Retinal pigment epithelial cell (primary cell): ENCODE data around the gene ANKS1B.
A peak's percentile ranks its signal among the peaks of the same experiment; 100 is the strongest.

Source experiments
- DNase-seq: peaks from one replicate; pipeline ENCODE4 v3.0.0-alpha.2; 2010; ENCODE audit warnings: low read depth
- H3K4me3 ChIP-seq: 2 replicates; pipeline ENCODE4 v1.5.1; 2011; ENCODE audit warnings: mild to moderate bottlenecking, low read length, control low read depth, moderate library complexity
- TF ChIP-seq, protein P1 (sequence below): conservative IDR thresholded peaks from 2 replicates; pipeline ENCODE4 v1.5.1; 2011; ENCODE audit warnings: low read depth, low read length, control low read depth, inconsistent platforms

The ANKS1B gene

DNA sequence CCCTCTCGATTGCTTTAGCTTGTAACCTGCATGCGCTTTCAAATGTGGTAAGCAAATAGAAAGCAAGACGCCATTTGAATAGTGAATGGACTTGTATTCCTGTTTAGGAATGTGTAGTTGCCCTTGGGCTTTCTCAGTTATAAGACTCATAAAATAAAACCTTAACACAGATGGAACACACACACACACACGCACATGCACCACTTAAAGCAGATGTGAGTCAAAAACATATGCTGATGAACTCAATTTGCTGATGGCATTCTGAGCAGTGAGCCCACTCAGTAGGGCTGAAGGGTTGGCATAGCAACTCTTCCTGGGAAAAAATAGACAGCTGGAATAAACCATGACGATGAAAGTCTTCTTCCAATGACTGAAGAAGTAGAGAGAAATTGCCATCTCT is 979.1 kb downstream of the ANKS1B start:
- TF ChIP-seq, protein P1, sequence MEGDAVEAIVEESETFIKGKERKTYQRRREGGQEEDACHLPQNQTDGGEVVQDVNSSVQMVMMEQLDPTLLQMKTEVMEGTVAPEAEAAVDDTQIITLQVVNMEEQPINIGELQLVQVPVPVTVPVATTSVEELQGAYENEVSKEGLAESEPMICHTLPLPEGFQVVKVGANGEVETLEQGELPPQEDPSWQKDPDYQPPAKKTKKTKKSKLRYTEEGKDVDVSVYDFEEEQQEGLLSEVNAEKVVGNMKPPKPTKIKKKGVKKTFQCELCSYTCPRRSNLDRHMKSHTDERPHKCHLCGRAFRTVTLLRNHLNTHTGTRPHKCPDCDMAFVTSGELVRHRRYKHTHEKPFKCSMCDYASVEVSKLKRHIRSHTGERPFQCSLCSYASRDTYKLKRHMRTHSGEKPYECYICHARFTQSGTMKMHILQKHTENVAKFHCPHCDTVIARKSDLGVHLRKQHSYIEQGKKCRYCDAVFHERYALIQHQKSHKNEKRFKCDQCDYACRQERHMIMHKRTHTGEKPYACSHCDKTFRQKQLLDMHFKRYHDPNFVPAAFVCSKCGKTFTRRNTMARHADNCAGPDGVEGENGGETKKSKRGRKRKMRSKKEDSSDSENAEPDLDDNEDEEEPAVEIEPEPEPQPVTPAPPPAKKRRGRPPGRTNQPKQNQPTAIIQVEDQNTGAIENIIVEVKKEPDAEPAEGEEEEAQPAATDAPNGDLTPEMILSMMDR = no peak
- H3K4me3 ChIP-seq = no peak overlapping the region
- DNase-seq = no peak

DNA sequence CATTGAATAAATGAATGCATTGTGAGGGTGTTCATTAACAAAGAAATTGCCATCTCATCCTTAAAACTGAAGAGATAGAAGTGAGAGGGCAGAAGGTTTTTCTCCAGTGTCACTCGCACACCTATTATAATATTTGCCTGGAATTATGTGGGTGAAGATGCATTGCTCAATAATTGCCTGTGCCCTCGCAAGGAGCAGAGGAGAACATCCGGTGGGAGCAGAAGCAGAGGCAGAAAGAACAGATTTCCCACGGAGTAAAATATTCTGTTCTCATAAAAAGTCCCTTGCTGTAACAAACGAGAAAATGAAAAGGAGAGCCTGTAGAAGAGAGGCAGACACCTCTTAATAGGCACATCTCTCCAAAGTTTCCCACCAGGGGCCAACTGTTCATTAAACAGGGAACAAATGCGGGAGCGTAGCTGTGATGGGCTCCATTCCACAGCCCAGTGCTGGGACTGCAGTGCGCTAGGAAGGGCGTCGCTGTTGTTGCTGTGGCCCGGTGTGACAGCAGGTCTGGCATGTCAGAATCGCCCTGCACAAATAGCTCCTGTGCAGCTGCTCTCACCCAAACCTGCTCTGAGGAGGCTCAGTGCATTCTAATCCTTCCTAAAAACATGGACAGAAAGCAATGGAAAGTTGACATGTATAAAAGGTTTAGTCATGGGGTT is 979.8 kb downstream of the ANKS1B start:
- DNase-seq = no peak
- no peak overlapping the region for H3K4me3 ChIP-seq
- TF ChIP-seq, protein P1 = no peak

DNA sequence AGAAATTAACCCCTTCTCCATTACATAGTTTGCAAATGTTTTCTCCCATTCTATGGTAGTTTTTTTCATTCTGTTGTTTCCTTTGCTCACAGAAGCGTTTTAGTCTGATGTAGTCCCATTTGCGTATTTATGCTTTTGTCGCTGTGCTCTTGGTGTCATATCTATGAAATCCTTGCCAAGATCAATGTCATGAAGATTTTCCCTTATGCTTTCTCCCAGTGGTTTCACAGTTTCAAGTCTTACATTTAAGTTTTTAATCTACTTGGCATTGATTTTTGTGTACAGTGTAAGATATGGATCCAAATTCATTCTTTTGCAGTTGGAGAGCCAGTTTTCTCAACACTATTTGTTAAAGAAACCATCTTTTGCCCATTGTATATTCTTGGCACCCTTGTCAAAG is 982.0 kb downstream of the ANKS1B start:
- DNase-seq = no peak
- TF ChIP-seq, protein P1 = no peak
- H3K4me3 ChIP-seq = no peak overlapping the region

DNA sequence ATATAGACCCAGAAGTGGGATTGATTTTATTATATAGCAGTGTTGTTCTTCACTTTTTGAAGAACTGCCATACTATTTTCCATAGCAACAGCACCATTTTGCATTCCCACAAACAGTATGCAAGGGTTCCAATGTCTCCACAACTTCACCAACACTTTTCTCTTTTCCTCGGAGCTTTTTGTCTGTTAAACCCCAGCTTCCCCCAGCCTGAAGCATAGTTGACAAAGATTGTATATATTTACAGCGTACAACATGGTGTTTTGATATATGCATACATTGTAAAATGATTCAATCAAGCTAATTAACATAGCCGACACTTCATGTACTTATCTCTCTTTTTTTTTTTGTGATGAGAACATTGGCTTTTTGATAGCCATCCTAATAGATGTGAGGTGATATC is 982.6 kb downstream of the ANKS1B start:
- DNase-seq = no peak
- no peak overlapping the region for H3K4me3 ChIP-seq
- TF ChIP-seq, protein P1 = no peak

DNA sequence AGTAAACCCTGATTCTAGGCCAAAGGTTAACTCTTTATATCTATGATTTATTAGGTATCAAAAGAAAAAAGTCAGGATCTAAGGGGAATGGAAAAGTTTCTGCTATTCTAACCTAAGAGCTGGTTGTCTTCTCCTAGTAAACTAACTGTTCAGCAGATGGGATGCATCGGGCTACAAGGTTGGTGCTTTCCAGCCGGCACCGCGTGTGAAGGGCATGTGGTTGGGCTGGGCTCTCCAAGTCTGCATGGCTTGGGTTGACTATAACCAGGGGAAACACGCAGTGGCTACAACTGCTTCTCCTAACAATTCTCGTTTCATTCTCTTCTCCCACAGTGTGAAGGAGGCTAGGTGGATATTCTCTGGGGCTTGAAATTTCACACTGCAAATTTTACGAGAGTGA is 985.2 kb downstream of the ANKS1B start:
- DNase-seq = no peak
- TF ChIP-seq, protein P1 = no peak
- no peak overlapping the region for H3K4me3 ChIP-seq

DNA sequence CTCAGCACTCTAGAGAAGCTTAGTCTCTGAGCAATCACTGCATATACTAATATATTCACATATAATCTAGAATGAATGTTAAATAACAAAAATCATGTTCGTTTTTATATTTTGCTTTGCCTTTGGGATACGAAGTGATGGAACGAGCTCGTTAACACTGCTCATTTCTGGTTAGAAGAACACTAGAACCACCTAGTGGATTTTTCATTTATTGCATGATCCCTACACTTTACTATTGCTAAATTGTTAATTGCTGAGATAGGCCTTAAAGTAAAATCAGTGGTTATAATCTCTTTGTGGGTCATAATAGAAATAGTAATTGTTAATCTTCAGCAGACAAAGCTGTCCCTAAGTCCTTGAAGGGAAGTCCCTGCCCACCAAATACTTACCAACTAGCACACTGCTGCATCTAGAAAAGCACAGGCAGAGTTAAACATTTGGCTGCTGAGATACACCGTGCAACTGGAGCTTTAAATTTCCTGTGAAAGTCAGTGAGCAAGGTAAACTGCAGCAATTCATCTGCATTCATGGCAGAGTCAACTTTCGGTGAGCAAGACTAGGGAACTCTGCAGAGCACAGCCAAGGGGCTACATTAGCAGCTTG is 985.9 kb downstream of the ANKS1B start:
- TF ChIP-seq, protein P1 = peak; percentile 62
- no peak overlapping the region for H3K4me3 ChIP-seq
- DNase-seq = peak; percentile 9

DNA sequence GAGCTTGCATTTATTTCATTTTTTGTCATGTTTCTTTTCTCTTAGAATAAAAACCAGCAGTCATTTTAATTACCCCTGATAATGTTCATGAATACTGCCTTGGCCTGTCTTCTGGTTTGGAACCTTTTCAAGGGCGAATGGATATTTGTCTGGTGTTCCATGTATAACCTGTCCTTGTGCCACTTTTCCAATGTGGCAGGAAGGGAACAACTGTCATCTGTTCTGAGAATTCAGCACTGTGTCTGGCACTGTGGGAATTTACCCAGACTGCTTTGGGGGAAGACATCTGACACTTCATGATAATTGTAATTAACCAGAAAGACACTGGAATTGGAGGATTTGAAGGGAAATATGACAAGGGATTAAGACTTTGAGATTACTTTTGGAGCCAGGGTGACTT is 986.8 kb downstream of the ANKS1B start:
- TF ChIP-seq, protein P1 = no peak
- DNase-seq = no peak
- H3K4me3 ChIP-seq = no peak overlapping the region
